HG03097 (cell line): ENCODE results near the gene FHIT.
A peak's percentile ranks its signal among the peaks of the same experiment; 100 is the strongest.

ENCODE experiments used
- ATAC-seq: cut with Tn5 transposase; IDR thresholded peaks from one replicate; pipeline ENCODE4 v1.9.1; 2021; ENCODE audit not compliant: unreplicated experiment, low FRiP score

The FHIT gene

GRCh38 chr3:60107275-60107674, 1144.0 kb downstream of the FHIT start:
- no peak for ATAC-seq

DNA sequence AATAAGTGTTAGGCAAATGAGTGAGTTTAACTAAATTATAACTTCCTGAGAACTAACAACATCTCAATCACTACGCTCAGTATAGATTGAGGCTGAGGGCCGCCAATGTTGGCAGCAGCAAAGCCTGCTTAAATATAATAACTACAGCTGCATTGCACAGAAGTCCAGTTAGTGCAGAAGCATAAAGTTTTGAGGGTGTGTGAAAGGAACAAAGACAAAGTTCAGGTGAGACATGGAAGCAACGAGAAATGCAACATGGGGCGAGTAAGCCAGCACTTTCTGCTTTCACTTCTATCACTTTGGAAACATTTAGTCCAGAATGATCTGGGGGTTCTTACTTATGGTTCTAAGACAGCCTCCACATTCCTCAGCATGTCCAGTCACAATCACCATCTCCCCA, 1149.1 kb downstream of the FHIT start:
- ATAC-seq, result no peak

DNA sequence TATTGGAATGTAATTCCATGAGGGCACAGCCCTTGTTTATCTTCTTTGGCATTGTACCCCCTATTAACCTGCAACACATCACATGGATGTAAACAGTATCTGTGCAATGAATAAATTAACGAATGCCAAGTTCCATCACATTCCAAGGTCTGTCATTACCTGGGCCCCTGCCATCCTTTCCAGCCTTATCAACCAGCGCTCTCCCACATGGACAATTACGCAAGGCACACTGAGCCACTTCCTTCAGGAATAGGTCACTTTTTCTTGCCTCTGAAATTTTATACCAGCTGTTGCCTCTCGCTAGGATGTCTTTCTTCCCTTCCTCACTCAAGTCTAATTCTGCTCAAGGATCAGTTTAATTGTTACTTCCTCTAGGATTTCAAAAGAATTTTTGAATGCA, 1149.6 kb downstream of the FHIT start:
- ATAC-seq, result no peak

DNA sequence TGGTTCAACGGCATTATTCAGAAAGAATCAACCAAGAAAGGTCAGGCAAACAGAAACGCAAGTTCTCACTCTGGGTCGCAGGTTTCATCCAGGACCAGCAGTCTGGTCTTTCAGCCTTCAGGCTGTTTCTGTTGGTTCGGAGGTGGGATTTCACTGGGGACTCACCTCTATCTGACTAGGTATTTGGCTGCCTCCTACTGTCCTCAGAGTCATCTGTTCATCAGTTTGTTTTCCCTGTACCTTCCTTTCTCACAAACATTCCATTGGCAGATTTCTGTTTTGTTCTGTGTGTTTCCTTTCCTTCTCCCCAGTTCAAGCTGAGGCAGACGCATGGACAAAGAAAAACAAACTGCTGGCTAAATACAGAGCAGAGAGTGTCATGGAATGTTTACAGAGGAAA, 1154.8 kb downstream of the FHIT start:
- ATAC-seq, result no peak

GRCh38 chr3:60095930-60096329, 1155.3 kb downstream of the FHIT start:
- ATAC-seq, result no peak

GRCh38 chr3:60095516-60095915, 1155.7 kb downstream of the FHIT start:
- no peak for ATAC-seq

- ATAC-seq, result no peak
Measured at GRCh38 chr3:60094392-60094947, 1156.8 kb downstream of the FHIT start.

DNA sequence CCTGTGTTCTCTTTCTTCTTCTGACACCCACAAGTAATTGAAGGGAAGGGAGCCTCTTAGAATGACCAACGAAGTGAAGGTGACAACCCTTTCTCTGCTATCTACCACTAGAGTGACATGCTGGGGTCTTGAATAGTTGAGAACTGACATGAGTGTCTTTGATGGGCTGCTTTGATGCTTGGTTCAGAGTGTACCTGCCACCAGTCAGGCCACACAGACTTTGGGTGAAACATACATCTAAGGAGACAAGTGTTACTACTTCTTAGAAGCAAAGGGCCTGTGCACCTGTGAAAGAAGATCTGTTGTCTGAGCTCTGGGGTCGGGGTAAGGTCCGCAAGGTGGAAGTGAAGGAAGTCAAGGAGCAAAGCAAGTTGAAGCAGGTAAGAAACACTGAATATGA, 1160.7 kb downstream of the FHIT start:
- ATAC-seq, result no peak

DNA sequence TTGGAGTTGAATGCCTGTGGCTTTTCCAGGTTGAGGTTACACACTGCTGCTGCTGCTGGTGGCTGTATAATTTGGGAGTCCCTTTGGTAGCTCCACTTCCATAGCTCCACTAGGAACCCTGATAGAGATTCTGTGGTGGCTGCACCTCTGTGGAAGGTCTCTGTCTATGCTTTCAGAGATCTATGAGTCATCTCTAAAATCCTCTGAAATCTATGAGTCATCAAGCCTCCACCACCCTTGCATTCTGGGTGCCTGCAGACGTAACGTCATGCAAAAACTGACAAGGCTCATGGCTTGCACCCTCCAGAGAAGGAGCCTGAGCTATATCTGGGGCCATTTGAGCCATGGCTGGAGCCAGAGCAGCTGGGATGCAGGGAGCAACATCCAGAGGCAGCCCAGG, 1164.4 kb downstream of the FHIT start:
- ATAC-seq, result no peak

DNA sequence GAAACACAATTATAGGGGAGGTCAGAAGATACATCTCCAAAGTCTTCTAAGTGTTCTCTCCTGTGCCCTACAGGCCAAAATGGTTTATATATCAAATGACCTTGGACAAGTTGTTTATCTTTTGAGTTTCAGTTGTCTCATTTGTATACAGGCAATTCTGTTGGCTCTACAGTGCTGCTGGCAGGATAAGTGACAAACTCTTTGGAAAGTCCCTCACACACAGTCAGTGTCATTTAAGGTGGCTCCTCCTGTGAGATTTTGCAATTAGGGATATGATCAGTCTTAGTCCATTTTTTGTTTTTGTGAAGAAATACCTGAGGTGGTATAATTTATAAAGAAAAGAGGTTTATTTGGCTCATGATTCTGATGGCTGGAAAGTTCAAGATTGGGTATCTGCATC, 1165.6 kb downstream of the FHIT start:
- no peak for ATAC-seq

GRCh38 chr3:60081381-60082095, 1169.7 kb downstream of the FHIT start:
- peak; percentile 71 for ATAC-seq

DNA sequence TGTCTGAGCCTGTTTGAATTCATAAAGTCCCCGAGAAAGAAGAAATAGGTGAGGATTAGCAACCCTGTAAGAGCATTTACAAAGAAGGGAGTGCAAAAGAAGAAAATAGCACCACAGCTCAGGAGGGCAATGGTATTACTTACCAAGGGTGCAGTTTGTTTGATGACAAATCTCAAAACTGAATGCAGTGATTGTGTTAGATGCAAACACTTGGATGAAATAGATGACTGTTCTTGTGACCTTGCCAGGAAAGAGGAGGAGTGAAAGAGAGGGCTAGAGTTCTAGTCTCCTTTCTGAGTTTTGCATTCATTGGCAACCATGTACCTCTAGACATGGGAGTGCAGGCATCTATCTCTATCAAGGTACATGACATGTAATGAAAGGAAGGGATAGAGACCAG, 1170.6 kb downstream of the FHIT start:
- no peak for ATAC-seq

GRCh38 chr3:60079076-60079475, 1172.2 kb downstream of the FHIT start:
- ATAC-seq, result no peak

GRCh38 chr3:60076331-60076730, 1174.9 kb downstream of the FHIT start:
- ATAC-seq, result no peak

DNA sequence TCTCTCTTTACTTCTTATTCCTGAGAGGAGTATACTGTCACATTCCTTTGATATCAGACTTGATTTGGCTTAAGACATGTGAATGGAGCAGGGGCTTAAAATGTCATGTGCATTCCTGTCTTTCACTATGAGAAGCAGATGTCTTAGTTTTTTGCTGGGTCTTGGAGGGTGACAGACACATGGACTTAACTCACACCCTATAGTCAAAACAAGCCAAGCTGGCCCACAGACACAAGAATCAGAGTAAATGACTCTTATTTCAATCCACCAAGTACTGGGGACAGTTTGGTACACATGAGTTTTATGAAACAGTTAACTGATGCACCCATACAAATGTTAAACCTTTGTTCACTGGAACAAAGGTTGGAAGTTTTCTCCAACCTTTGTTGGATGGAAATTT, 1177.3 kb downstream of the FHIT start:
- no peak for ATAC-seq

- no peak for ATAC-seq
Measured at GRCh38 chr3:60073228-60073627, 1178.0 kb downstream of the FHIT start.

DNA sequence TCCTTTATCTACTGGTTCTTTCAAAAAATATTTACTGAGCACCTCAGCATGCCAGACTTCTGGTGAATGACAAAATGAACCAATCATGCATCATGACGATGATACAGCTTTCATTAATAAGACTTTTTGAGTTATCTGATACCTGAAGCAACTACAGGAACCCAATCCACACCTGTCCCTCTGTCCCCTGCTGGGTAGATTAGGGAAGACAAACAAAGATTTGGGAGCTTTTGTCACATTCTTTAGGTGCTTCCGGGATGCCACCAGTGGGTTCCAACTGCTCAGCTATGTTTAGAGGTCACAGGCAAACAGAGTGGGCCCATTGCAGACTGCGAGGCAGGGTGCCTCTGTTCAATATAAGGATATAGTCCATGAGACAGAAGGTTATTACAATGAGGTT, 1180.9 kb downstream of the FHIT start:
- no peak for ATAC-seq

DNA sequence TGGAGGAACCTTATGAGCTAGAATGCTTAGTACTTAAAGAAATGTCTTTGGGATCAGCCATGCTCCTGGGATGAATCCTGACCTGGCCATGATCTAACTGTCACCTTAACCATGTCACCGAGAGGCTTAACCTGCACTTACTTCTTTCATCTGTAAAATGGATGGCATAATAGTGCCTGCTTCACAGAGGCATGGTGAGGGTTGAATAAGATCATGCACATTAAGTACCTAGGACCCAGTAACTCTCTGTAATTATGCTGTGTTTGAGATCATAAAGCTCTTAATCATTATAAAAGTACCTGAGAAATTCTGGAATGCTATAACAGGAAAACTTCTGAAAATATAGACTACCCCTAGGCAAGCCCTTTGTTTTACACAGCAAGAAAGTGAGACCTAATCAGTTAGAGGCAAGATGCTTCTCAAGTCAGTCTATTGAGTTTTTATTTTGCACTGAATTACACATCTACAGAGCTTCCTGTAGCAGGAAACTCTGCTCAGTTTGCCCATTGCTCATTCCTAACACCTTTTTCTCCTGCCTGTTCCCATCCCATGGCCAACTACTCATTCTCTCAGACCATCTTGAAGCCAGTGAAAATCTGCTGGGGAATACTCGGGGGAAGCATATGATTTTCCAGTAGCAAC, 1185.9 kb downstream of the FHIT start:
- no peak for ATAC-seq

- ATAC-seq, result no peak
Measured at GRCh38 chr3:60064210-60065178, 1186.8 kb downstream of the FHIT start.

DNA sequence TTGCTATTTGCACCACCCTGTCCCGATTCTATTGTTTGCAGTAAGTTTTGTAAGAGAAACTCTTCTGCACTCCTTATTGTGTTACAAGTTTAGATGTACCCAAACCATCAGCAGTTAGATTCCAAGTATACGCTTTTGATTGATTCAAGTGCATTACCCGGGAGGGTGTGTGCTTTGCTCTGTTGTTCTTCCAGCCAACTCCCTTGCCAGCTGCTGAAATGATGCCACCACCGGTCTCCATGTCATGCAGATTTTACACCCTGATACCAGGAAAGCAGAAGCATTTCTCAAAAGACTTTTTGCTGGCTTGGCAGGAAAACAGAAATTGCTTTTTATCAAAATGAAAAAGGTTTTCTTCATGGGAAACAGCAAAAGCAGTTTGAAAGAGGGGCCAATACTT, 1194.8 kb downstream of the FHIT start:
- no peak for ATAC-seq

DNA sequence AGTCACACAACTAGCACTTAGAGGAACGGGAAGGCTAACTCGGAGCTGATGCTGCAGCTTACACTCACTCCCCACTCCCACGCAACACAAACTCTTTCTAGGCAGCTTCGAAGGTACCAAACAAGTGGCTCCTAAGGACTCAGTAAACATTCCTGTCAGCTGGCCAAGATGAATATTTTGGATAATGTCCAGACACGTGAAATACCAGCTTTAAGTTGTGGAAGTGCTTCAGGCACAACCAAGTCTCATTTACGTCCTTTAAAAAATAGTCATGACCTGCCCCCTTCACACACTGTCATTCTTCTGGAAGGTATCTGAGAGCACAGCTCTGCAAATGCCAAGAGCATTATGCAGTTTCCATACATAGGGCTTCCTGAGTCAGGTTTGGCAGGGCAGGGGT, 1195.5 kb downstream of the FHIT start:
- ATAC-seq, result no peak
